Kidney glomerular epithelial cell (primary cell): ENCODE data around the gene C16orf78.
A peak's percentile ranks its signal among the peaks of the same experiment; 100 is the strongest.
"Not testable (repeated sequence)": the region's sequence is repeated elsewhere in the genome, so short reads cannot be mapped to it uniquely, and the experiment has no call there.

ENCODE experiments used
- DNase-seq: peaks from one replicate; lab custom pipeline; 2025; lab: John Stamatoyannopoulos, UW

The C16orf78 gene

GRCh38 chr16:49349446-49350168, 24.0 kb upstream of the C16orf78 start:
- DNase-seq, result no peak

DNA sequence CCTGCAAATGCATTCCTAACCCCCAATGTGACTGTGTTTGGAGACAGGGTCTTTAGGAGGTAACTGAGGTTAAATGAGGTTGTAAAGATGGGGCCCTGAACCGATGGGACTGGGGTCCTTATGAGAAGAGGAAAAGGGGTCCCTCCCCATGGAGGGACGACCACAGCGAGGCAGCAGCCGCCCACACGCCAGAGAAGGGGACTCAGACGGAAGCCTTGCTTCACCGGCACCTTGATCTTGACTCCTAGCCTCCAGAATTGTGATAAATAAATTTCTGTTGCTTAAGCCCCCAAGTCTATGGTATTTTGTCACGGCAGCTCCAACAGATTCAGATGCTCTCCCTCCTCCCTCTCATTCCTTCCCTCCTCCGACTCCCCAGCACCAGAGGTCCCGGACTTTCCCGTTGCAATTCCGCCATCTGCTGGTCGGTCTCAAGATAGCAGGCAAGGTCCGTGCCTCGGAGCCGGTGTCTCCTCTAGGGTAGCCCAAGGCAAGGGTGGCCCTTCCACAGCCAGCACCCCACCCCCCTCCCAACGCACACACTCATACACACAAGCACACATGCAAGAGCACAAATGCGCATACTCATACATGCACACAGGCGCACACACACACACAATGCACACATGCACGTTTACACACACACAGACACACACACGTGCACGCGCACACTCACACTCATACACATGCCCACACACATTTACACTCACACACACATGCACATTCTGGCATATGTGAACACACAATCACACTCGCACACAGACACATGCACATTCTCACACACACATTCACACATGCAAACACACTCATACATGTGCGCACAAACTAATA, 23.1 kb upstream of the C16orf78 start:
- peak; percentile 38 for DNase-seq

DNA sequence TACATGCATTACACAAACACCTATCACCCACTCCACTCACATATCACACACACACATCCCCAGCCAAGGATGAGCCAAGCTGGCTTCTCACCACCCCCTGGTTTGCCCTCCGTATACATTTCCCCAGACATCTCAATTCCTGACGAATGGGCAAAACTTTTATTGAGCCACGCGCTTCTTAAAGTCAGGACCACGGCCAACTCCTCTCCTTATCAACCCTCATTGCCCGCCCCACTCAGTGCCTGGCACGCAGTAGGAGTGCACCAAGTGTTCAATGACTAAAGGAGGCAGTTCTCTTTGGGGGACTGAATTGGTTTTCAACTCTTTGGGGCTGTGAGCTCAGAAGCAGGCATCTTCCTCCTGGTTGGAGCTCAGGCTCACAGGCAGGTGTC, 22.5 kb upstream of the C16orf78 start:
- no peak for DNase-seq

GRCh38 chr16:49352892-49353291, 20.7 kb upstream of the C16orf78 start:
- peak; percentile 0 for DNase-seq

- DNase-seq, result no peak
Measured at GRCh38 chr16:49353680-49354079, 19.9 kb upstream of the C16orf78 start.

DNA sequence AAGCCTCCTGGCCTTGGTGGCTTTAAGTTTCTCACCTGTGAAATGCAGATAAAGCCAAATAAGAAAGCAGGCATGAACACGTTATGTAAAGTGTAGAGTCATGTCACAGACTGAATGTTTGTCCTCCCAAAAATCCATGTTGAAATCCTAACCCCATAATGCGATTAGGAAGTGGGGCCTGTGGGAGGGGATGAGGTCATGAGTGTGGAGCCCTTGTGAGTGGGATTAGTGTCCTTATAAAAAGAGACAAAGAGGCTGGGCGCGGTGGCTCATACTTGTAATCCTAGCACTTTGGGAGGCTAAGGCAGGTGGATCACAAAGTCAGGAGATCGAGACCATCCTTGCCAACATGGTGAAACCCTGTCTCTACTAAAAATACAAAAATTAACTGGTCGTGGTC, 19.5 kb upstream of the C16orf78 start:
- DNase-seq, result no peak

DNA sequence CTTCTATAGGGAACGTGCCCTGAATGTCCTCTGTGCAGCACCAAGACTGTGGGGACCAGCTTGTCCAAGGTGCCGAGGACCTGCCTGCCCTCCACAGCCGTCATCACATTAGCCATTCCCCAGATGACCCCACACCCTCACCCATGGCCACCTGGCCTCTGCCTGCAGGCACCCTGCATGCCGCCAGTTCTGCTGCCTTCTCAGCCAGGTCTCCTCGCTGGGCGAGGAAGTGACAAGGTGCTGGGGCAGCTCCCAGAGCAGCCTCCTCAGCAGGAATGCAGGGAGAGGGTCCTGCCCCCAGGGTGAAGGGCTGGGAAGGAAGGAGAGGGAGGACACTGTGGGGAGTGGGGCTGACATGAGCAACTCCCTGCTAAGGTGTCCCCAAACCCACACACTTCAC, 18.6 kb upstream of the C16orf78 start:
- DNase-seq, result no peak

DNA sequence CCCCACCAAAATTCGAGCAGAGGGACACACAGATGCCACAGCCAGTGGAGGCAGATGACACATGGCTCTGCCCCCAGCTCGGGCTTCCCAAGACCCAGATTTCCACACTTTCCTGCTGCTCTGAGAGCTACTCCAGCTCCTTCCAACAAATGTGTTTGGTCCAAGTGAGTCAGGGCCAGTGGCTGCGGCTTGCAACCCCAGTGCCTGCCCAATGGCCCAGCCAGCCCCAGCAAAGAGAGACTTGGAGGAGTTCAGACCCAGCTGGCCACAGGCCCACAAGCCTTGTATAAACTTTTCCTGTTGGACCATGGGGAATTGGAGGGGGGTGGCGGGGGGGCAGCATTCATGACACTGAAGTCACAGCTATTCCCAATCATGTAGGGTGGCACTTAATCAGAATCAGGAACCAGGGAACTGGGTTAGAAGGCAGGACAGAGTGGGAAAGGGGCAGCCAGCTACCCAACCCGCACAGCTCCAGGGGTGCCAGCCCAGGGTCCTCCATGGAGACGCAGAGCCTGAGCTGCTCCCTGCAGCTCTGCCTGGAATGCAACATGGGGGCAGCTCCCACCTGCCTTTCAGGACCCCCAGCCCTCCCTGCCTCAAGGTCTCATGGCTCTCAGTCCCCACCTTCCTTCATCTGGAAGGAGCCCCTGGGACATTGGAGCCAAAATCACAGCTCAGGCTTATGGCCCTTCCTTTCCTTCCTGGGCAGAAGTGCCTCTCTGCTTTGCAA, 17.5 kb upstream of the C16orf78 start:
- no peak for DNase-seq

- no peak for DNase-seq
Measured at GRCh38 chr16:49356728-49357488, 16.7 kb upstream of the C16orf78 start.

- DNase-seq, result no peak
Measured at GRCh38 chr16:49359591-49359990, 14.0 kb upstream of the C16orf78 start.

DNA sequence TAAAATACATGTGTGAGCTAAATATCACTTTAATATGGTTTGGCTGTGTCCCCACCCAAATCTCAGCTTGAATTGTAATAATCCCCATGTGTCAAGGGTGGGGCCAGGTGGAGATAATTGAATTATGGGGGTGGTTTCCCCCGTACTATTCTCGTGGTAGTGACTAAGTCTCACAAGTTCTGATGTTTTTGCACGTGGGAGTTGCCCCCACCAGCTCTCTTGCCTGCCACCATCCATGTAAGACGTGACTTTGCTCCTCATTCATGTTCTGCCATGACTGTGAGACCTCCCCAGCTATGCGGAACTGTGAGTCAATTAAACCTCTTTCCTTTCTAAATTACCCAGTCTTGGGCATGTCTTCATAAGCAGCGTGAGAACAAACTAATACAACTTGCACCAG, 11.9 kb upstream of the C16orf78 start:
- DNase-seq, result not testable (repeated sequence)

- DNase-seq, result no peak
Measured at GRCh38 chr16:49362230-49362629, 11.4 kb upstream of the C16orf78 start.

DNA sequence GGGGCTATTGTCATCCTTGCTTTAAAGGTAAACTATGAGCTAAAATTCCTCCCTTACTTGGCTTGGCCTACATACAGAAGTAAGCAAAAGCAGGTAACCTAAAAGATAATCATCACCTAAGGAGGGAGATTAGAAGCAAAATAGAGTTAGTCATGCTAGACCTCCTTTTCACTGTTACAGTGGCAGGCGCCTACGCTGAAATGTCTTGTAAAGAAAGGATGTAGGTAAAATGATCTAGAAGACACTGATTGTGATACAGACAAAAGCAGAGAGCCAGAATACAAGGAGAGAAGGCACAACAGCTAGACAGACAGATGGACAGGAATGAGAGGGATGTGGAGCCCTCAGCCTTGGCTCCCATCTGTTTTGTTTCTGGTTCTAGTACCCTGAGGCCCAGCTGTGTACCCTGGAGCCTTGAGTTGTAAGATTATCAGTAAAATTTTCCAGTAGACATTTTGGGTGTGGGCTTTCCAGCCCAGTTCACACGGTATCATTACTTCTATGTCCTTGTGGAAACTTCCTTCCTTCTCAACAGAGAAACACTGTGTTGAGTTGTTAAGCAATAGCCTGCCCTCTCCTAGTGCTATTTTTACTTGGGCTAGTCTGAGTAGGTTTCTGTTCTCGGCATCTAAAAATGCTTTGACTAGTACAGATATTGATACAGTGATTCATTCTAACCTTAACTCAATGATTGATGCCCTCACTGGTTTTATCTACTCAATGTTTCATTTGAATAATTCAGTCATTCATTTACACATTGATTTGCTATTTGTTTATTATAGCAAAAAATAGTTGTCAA, 7.7 kb upstream of the C16orf78 start:
- no peak for DNase-seq

GRCh38 chr16:49366669-49367068, 6.9 kb upstream of the C16orf78 start:
- no peak for DNase-seq

DNA sequence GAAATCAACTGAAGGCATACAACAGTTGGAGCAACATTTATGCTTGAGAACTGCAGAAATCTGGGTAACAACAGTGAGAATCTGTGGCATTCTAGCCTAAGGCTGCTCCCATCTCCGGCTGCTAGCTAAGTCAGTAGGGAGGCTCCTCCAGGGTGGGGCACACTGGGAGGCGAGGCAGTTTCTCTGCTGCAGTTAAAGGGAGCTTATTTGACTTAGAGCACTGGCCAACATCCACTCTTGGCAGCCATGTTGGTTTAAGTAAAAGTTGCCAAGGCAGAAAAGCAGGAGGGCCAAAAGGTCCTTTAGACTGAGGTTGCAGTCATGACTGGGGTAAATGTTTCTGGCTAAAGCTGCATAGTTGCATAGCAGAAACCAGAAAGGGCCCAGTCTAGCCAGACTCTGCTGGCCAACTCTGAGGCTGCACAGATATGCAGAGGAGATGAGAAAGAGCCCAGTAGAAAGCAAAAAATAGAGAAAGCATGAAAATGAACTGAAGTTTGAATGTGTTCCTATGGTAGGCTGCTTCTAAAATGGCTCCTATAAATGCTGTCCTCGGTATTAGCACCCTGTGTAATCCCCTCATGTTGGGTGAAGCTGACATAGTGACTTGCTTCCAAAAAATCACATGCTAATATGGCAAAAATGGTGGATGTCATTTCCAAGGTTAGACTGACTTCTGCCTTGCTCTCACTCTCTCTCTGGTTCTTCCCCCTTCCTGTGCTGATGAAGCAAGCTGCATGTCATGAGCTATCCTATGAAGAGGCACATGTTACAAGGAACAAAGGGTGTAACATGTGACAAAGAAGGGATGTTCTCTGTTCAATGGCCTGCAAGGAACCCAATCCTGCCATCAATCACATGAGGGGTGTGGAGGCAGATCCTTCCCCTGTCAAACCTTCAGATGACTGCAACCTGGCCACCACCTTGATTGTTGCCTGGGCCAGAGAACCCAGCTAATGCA, 3.7 kb upstream of the C16orf78 start:
- no peak for DNase-seq

DNA sequence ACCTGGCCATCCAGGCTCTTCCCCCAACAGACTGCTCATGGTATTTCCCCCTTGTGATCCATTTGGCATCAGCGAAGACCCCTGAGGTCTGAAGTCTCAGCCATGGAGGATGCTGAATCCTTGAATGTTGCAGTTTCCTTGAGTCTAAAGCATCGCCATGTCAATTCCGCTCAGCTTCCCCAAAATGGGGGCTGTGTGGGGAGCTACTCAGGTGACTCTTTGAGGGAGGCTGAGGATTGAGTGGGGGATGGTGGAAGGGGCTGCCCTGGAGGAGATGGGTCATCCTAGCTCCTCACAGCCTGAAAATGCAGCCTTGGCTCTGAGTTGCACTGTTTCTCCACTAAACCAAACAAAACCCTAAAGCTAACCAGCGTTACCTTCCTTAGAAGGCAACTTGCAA, 2.6 kb downstream of the C16orf78 start:
- DNase-seq, result no peak

DNA sequence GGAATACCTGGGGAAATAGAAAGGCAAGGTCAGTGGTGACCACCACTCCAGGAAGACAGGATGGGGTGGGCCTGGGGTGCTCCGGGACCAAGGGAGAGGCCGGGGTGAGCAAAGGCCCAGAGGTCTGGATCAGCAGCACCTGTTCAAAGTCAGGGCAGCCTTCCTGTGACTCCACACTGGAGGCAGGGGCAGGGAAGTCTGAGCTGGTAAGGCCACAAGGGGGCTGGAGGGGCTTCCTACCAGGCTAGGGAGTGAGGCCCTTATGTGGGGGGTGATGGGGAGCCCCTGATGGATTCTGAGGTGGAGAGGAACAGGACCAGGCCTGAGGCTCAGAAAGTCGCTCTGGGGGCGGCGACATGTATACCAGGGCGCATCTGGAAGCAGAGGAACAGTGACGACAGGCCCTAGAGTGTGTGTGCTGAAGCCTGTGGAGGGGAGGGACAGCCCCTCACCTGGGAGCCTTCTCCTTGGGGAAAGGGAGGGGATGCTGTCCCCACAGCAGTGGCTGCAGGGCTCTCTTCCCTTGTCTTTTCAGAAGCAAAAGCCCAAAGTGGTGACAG, 3.7 kb downstream of the C16orf78 start:
- DNase-seq, result no peak

DNA sequence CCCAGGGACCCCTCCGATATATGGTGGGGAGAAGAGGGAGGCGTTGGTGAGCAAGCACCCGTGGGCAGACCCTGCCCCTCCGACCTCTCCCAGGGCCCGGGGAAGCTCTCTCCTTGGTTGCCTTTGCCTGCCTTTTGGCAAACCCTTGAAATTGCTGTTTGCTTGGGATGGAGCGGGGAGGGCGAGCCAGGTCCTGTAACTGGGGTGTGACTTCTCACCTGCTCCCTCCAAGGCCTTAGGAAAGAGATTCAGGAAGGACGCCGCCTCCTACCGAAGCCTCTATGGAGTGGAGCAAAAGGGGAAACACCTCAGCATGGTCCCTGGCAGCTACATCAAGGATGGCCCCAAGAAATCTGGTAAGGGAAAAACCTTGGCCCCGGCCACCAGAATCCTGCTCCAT, 4.6 kb downstream of the C16orf78 start:
- no peak for DNase-seq

GRCh38 chr16:49378816-49379215, 5.2 kb downstream of the C16orf78 start:
- no peak for DNase-seq

DNA sequence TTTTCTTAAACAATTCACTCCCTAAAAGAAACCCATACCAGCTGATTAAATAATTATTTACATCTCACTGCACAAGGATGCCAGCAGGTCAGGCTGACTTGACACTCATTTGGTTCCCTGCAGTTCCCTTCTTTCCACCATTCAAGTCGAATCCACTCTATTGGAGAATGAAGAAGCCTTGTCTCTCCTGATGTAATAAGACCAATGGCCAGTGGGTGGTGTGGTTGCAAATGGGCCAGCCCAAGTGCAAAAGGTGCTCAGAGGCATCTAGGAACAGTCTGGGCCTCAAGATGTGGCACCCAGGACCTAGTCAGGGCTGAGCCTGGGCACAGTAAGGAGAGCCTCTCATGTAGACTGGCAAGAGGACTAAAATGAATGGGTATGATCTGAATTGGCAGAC, 9.3 kb downstream of the C16orf78 start:
- no peak for DNase-seq
